Left kidney (tissue), 8 donors: ENCODE measurements around the gene BEGAIN. TPM values are rescaled to one million over a fixed set of nuclear protein-coding genes. Genes with fewer than 3 reads are reported as not detected.

Source experiments
- DNase-seq: peaks from one replicate; pipeline ENCODE4 v3.0.0-alpha.2; 2013
- long read RNA-seq, 8 donors: transcript quantifications; one replicate each; lab custom pipeline, GENCODE V29; 2026
- polyA plus RNA-seq: library from polyadenylated mRNA; unstranded; fragments of 120-200 nt; gene quantifications from one replicate; pipeline ENCODE4 v1.2.1, GENCODE V29; 2013; ENCODE audit not compliant: insufficient read length

Gene BEGAIN, protein sequence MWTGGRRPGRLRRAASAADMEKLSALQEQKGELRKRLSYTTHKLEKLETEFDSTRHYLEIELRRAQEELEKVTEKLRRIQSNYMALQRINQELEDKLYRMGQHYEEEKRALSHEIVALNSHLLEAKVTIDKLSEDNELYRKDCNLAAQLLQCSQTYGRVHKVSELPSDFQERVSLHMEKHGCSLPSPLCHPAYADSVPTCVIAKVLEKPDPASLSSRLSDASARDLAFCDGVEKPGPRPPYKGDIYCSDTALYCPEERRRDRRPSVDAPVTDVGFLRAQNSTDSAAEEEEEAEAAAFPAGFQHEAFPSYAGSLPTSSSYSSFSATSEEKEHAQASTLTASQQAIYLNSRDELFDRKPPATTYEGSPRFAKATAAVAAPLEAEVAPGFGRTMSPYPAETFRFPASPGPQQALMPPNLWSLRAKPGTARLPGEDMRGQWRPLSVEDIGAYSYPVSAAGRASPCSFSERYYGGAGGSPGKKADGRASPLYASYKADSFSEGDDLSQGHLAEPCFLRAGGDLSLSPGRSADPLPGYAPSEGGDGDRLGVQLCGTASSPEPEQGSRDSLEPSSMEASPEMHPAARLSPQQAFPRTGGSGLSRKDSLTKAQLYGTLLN
- 2.2 TPM for polyA plus RNA-seq
- long read RNA-seq, donor 1, partial matches to known transcripts = 0 of 4 reads
- long read RNA-seq, donor 1, other reads (novel, unspliced or antisense) = 0 of 4 reads
- long read RNA-seq, donor 2 = 0 reads
- long read RNA-seq, donor 3 = 0 reads
- long read RNA-seq, donor 4 = 0 reads
- long read RNA-seq, donor 5, partial matches to known transcripts = 0 of 1 reads
- long read RNA-seq, donor 5, other reads (novel, unspliced or antisense) = 0 of 1 reads
- long read RNA-seq, donor 6 = 0 reads
- long read RNA-seq, donor 7 = 0 reads
- long read RNA-seq, donor 8 = 0 reads

DNA sequence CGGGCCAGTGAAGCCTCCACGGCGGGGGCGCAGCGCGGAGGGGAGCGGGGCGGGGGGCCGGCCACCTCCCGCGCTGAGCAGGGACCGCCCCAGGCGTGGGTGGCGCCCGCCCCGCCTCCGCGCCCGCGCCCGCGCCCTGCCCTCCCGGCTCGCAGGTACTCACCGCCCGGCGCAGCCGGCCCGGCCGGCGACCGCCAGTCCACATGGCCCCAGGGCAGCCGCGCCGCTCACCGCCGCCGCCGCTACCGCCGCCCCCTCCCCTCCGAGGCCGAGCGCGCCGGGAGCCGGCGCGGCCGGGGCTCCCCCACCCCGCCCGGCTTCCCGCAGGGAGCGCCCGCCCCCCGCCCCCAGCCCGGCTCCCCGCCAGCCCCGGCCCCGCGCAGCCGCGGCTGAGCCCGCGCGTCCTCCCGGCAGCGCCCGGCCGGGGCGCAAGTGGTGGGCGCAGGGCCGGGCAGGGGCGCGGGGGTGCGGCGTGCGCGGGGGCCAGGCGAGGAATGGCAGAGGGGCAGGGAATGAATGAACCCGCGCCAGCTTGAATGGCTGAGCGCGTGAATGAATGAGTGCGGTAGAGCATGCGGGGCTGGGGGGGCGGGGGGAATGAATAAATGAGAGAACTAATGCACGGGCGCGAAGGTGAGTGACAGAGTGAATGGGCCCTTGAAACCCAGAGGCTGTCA, at the start of gene BEGAIN:
Gene BEGAIN (minus strand): TSS at position 332 of the 677 bp plus-strand sequence. CDS start 127 bp downstream, at position 205.
- DNase-seq = no peak

DNA sequence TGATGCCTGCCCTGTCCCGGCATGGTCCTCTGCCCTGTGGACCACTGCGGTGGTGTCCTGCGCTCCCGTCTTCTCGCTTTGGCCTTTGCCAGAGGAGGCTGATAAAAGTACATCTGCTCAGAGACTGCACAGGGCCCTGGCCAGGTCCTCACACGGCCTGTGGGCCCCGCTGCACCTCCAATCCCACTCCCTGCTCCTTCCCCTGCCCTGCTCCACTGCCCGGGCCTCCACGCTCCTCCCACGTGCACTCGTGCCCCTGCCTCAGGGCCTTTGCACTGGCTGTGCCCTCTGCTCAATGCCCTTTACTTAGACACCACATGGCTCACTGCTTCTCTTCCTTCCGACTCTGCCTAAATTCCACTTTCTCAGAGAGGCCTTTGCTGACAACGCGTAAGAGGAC, 49.3 kb upstream of the BEGAIN start:
- DNase-seq = no peak

DNA sequence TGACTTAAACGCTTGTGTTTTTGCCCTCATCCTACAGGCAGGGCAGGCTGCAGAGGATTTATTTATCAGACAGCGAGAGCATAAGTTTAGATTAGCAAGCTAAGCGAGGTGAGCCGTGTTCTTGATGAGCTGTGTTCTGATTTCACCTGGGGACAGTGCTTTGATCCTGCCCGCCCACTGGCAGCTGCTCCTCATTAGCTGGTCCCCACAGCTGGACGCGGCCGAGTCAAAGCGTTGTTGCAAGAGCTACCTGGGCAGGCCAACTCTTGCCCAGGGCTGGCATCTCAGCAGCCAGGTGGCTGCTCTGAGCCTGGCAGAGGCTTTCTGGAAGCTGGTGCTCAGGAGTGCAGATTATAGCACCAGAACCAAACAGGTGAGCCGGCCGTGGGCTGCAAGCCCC, 46.8 kb upstream of the BEGAIN start:
- no peak for DNase-seq

DNA sequence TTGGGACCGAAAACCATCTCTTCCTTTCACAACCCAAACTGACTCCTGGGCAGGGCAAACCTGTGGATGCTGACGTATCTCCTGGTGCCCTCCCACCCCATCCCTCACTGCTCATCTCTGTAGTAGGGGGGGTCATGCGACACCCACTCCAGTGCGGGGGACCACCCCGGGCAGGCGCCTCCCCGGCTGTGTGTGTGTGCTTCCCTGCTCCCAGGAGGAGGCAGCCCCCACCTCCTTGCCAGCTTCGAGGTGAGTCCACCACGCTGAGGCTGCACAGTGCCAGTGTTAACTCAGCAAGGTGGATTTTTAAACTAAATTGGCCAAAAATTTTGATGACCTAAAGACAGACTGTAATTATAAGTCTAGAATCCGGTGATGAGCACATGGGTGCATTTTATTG, 46.2 kb upstream of the BEGAIN start:
- no peak for DNase-seq

DNA sequence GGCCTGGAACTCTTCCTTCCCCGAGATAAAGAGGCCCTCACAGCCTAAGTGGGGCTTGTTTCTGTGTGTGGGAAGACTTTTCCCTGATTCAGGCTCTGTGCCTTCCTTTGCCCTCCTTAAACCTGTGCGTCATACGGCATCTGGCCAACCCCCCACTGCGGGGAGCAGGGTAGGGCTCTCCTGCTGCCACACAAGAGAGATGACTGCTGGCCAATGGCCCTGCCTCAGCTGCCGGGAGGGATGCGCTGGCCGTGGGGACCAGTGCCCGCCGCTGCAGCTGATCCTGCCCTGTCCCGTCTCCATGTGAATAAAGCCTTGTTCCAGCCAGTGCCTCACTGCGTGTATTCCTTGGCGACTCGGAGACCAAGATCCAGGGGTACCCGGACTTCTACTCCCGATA, 42.5 kb upstream of the BEGAIN start:
- no peak for DNase-seq

DNA sequence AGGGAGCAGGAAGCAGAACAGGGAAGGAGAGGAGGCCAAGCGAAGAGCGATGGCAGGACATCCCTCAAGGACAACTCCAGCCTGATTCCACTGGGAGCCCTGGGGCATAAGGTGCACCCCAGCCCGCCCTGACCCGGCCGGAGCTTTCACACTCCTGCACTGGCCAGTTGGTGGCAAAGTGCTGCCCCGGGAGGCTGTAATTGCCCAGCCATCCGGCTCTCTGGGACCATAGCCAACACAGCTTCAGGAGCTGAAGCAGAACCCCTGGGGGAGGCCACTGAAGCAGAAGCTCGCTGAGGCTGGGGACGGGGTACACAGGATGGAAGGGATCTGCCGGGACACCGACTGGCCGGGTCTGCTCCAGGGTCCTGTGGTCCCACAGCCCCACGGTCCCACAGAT, 41.9 kb upstream of the BEGAIN start:
- DNase-seq = no peak

DNA sequence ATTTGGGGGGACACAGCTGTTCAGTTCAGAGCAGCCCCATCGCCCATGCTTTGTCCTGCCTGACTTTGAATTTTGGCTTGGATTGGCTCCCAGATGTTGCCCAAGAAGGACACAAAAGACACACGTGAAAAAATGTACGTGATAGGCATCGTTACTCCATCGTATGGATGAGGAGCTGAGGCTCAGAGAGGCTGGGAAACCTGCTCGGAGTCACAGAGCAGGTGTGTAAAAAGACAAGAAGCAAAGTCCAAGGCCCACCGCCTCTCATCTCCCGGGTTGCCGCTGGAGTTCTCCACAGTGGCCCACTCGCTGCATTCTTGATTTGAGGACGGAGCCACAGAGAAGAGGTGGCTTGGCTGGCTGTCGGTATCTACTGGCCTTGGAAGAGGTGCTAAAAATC, 41.0 kb upstream of the BEGAIN start:
- no peak for DNase-seq

DNA sequence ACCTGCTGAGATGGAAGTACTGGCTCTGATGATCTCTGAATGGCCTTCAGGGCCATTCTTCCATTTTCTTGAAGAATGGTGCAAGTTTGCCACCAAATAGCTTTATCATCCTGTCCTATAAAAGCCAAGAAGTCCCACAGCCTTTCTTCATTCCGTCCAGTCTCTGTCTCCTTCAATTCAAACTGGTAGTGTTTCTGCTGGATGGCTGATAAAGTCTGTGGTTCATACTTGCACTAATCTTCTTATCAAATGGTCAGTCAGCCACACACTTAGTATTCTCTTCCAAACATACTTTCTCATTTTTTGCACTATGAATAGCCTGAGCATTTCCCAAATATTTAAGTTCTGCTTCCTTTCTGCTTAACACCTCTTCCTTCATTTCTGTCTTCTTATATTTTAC, 39.4 kb upstream of the BEGAIN start:
- DNase-seq = no peak

DNA sequence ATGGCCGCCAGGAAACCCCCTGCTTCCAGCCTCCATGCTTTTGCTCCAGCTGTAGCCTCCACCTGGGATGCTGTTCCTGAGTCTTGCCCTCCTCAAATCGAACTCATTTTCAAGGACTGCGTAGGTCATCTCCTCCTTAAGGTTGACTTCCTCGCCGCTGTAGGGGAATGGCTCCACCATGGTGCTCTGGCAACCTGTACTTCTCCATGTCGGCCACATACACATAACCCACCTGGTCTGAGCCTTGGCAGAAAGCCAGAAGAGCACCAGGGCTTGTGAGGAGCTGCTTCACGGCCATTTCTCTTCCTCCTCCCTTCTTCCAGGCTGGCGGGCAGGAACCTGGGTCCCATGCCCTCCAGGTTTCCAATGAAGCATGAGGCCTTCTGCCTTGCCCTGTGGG, 36.7 kb upstream of the BEGAIN start:
- no peak for DNase-seq

DNA sequence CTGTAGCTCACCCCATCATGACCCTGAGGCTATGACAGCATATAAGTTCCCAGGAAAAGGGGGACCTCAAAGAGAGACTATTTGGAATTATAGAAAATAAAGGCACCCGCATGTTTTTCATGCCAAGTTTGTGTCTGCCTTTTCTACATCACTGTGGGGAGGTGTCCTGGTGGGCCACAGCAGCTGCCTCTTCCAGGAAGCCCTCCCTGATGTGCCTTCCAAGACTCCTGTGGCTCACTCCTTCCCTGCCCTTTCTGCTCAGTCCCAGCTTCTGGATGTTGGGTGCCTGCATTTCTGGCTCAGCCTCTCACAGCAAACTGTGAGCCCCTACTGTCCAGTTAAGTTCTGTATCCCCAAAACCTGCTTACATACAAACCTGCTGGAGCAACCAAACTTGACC, 36.3 kb upstream of the BEGAIN start:
- DNase-seq = no peak

DNA sequence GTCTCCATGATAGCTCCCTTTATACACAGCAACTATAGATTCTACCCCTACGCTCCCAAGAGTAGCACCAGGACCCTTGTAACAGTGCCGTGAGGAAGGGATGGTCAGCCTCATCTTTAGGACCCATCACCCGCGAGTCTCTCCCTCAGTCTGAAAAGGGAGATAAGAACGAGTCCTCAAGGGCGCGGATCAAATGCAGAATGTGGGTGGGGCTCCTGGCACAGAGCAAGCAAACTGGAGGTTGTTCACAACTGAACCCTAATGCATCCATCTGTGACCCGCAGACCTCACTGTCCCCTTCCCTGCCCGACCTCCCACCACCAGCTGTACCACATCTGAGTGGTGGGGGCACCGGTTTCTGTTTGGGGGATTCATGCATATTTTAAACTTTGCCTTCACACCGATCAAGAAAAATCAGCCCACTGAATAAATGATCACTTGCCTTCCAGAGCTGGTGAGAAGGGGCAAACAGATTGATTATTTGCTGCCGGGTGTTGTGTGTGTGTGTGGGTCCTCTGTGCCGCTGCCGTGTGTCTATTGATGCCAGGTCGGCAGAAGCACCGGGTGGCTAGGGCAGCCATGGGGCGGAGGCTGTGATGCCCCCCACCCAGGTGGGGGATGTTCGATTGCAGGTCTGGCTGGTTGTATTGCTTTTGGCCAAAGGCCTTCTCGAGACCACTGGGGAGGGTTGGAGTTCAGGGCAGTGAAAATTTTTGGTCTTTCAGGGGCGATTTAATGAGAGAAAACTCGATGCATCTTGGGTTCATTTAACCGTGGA, 35.7 kb upstream of the BEGAIN start:
- no peak for DNase-seq

DNA sequence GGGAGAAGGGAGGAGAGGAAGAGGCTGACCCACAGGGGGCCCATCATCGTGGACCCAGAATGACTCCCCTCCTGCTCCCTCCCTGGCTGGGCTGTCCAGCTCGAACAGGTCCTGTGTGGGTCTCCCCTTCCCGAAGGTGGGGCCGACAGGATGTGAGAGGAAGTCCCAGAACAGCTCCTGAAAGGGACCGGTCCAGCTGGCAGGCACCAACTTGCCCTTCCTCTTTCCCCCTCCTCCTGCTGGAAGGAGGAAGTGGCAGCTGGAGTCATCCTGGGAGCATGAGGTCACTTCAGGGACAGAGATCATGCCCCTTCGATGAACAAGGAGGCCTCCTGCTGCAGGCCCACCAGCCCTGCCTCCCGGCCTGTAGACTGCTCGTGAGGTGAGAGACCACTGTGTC, 35.0 kb upstream of the BEGAIN start:
- DNase-seq = no peak

DNA sequence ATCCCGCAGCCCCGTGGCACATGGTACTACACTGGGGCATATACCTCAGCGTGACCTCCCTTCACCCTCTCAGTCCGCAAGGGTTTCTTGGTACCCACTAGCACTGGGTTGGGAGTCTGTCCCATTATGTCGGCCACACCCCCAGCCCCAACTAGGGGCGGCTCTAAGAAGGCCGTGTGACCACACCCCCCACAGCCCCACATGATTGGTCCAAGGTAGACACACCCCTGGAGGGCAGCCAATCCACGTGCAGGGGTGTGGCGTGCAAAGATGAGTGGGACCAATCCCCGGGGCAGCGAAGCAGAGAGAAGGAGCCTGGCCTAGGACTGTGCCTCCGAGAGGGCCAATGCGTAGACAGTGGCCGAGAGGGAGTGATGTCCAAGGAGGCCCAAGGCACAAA, 34.6 kb upstream of the BEGAIN start:
- DNase-seq = no peak

DNA sequence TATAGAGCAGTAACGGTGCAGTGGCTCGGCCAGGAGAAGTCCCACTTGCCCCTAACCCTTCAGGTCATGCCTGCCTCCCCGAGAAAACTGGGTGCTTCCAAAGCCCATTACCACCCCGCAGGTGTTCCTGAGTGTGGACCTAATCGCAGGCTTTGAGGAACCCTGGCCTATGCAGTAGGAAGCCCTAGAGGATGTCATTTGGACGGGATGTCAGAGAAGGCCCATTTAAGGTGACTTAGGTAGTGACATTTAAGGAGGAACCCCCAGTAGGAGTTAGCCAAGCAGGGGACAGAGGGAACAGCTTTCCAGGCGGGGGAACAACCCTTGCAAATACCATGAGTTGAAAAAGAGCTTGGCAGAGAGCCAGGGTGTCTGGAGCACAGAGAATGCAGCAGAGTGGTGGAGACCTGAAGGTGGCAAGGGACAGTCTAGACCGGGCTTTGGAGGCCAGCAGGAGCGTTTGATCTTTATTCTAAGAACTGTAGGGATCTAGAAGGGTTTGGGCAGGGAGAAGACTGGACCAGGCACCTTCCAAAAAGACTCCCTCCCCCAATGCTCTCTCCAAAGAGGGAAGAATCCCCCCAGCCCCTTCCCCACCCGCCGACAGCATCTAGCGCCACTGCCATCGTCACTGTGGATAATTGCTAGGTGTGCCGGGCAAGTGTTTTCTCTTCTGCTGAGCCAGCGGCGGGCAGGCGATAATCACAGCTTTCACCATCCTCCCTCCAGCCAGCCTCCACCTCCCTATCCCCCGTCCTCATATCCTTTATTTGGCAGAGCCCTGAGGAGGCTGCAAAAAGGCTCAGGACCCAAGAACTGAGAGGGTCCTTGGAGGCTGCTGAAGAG, 33.3 kb upstream of the BEGAIN start:
- no peak for DNase-seq

DNA sequence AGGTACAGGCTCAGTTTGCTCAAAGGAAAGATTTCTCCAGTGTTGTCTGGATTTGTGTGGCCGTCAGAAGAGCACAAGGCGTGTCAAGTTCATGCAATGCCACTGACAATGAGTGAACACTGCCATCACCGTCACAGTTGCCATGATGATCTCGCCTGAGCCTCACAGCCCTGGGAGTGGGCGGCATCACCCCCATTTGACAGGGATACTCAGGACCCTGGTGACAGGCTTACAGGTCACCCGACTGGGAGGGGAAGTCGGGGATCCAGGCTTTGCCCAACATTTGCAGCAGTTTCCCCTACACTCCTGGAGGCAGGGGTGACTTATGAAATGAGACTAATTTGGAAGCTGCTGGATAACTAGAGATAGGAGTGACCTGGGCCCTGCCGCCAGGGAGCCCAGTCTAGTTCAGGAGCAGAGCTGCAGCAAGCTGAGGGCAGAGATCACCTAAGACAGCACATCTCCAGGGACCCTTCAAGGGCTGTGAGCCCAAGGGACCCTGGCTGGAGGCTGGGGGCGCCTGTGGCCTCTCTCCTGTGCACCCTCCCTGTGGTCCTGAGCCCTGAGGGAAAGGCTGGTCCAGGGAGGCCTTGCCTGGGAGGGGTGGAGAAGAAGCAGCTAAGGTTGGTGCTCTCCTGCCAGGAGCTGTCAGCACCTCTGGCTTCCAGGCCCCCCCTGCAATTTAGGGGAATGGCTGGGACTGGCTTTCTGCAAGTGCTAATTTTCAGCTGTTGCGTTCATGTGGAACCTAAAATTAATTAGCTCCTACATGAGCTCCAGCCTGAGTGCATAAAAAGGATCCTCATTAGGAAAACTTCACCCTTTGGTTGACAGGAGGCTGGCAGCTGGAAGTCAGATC, 32.4 kb upstream of the BEGAIN start:
- DNase-seq = no peak

DNA sequence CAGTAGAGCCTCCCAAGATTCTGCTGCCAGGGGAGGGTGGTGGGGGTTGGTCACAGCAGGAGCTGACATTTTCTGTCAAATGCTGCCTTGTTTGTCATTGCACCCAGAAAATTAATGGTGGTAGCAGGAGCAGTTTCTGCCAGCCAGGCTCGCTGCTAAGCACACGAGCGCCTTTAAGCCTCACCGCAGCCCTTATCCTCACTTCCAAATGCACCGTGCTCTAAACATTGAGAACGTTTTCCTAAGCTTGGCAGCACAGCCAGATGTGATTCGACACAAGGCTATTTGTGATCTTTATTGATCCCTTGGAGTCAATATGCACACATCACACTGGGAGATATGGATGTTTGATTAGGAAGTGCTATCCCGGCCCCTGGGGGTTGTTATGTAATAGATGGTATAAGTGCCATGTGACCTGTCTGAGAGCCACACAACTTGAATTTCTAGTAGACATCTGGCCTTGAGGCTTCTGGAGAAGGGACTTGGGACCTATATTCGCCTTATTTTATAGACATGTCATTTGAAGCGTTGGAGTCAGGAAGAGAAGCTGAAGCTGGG, 31.6 kb upstream of the BEGAIN start:
- DNase-seq = no peak

DNA sequence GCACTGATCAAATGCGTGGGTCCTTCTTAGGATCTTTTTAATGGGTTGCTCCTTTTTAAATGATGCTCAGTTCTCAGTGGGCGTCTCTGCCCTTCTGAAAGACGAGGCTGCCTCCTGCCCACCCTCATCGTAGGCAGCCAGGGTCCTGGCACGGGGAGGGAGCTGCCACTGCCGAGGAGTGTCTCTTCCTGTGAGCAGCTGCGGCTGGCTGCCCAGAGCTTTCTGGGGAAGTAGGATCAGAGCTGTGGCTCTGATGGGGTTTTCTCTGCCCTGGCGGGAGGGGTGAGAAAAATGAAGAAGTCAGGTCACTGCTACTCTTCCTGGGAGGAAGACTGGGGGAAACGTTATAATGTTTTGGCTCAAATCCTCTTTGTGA, 31.1 kb upstream of the BEGAIN start:
- DNase-seq = no peak

DNA sequence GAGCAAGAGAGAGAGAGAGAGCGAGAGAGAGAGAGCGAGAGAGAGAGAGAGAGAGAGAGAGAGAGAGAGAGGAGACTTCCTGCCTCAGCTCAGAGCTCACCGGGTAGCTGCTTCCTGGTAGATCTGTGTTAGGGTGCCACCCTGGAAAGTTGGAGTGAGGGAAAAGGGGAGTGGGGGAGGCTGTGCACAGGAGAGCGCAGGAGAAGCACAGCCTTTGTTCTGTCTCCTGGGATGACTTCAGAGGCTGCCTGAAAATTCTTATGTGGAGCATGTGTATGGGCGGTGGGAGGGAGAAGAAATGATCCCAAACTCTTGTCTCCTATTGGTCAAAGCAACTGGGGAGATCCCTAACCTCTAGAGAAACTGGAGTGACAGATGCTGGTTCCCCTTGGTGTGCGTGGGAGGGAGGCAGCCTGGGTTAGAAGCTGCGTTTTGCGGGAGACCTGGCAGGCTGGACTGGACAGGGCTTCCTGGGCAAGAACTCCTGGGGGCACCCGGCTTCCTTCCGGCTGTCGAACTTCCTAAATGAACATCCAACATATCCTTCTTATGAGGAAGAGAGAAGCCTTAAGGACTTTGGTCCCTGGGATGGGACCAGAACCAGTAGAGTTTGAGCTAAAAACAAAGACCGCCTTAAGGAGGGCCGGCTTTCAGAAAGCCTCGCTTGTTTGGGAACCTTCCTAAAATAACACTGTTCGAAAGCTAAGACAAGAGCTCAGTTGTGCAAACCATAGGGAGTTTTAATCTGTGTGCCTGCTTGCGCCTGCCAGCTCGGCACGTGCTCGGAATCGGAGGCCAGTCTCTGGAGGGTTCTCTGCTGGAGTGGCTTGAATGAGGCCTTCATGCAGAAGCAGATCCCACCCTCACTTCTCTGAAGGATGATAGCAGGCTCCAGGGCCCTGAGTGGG, 30.4 kb upstream of the BEGAIN start:
- DNase-seq = no peak
